ENCODE data around the gene CTXND1. TPM values are rescaled to one million over a fixed set of nuclear protein-coding genes. Genes with fewer than 3 reads are reported as not detected.

The CTXND1 gene
- total and polyA plus RNA-seq, 2 experiments from 2014 or later: 0.05 TPM; not detected in 1

GRCh38 chr15:80231371-80231770 is 20.6 kb downstream of the CTXND1 start:
- H3K9me3 Mint-ChIP-seq: no peaks in the 10 kb centered on the region
- no peaks in the 10 kb centered on the region for H3F3A ChIP-seq (replicated peaks; ENCODE audit: low read depth)
- no peaks in the 10 kb centered on the region for H3K36me3 ChIP-seq (ENCODE audit: insufficient read depth)
- H3K27ac ChIP-seq (ENCODE audit: low read depth): no peak overlapping the region
- H4K20me1 ChIP-seq (replicated peaks; ENCODE audit: insufficient read depth): no peaks in the 10 kb centered on the region
- peaks cover 8% of the 10 kb centered on the region for H3K27me3 Mint-ChIP-seq (ENCODE audit: insufficient read depth, low read depth, poor library complexity)
- no peak overlapping the region for H3K4me3 ChIP-seq
- DNase-seq (ENCODE audit: low spot score) (no peak), ATAC-seq (no peak)
- TF ChIP-seq EZH2phosphoT487 (IDR thresholded peaks at IDR 0.05; ENCODE audit: unreplicated experiment): no peak
- TF ChIP-seq ZNF331 (CRISPR knock-in tag; IDR thresholded peaks at IDR 0.05; ENCODE audit: low read depth): no peak
- TF ChIP-seq EZH2 (IDR thresholded peaks at IDR 0.05; ENCODE audit: low read depth, unreplicated experiment): no peak
- no peak for TF ChIP-seq CTCF (conservative IDR thresholded peaks at IDR 0.05; ENCODE audit: low read depth in 2 of 2)
- TF ChIP-seq CREB1 (CRISPR knock-in tag; IDR thresholded peaks at IDR 0.05; ENCODE audit: low read depth): no peak
- no peak for TF ChIP-seq ETS1 (IDR thresholded peaks at IDR 0.05)
- no peak for TF ChIP-seq NANOG (IDR thresholded peaks at IDR 0.05; ENCODE audit: borderline replicate concordance)
- no peak for TF ChIP-seq REST (IDR thresholded peaks at IDR 0.05; ENCODE audit: unreplicated experiment)
- TF ChIP-seq STAT1 (IDR thresholded peaks at IDR 0.05; ENCODE audit: unreplicated experiment): no peak
- no peak for TF ChIP-seq POLR2AphosphoS5 (IDR thresholded peaks at IDR 0.05; ENCODE audit: low read depth)
- no peak for TF ChIP-seq JUNB (IDR thresholded peaks at IDR 0.05; ENCODE audit: unreplicated experiment)
- no peak for TF ChIP-seq ZNF462 (CRISPR knock-in tag; IDR thresholded peaks at IDR 0.05)
- TF ChIP-seq ZNF114 (CRISPR knock-in tag; IDR thresholded peaks at IDR 0.05): no peak
- H3K9me2 ChIP-seq (ENCODE audit: insufficient read depth): no peaks in the 10 kb centered on the region
- no peak overlapping the region for H2AFZ ChIP-seq
- no peak overlapping the region for H3K4me2 ChIP-seq
- H3K4me3 Mint-ChIP-seq: no peak overlapping the region
- H3K27me3 ChIP-seq (ENCODE audit: insufficient read depth): no peaks in the 10 kb centered on the region
- H3K36me3 Mint-ChIP-seq (ENCODE audit: low read depth): no peaks in the 10 kb centered on the region
- H3K27ac Mint-ChIP-seq: no peak overlapping the region
- peaks cover 8% of the 10 kb centered on the region for H3K4me1 Mint-ChIP-seq
- H3K4me1 ChIP-seq (ENCODE audit: insufficient read depth): peaks cover 4% of the 10 kb centered on the region; the same call in 1 of the 2 replicates
- no peaks in the 10 kb centered on the region for H3K79me2 ChIP-seq (replicated peaks; ENCODE audit: insufficient read depth)

Data from GM23338 (cell line).